ENCODE data around the gene DLX1. TPM values are rescaled to one million over a fixed set of nuclear protein-coding genes. Genes with fewer than 3 reads are reported as not detected.

The DLX1 gene
- total and polyA plus RNA-seq, 12 donors, result 0.11 to 1.4 (median 0.53) TPM; not detected in 5

GRCh38 chr2:172100080-172100934 lies 15.0 kb downstream of the DLX1 start:
- DNase-seq, result no peak
- no peak for TF ChIP-seq POLR2A (IDR thresholded peaks at IDR 0.05)
- no peak for TF ChIP-seq CTCF (IDR thresholded peaks at IDR 0.05)
- Histone ChIP-seq H3K4me1 (replicated peaks in 1 of 2) (peaks cover 30 to 60% of the 10 kb centered on the region in 2 donors), H3K4me3 (no peak overlapping the region), H3K9me3 (replicated peaks in 1 of 3) (no peaks in the 10 kb centered on the region), H3K27me3 (peaks cover 93% of the 10 kb centered on the region), H3K27ac (peak overlapping the region in 1 of 5 donors; percentile 43), H3K36me3 (replicated peaks in 1 of 2) (no peaks in the 10 kb centered on the region)
- WGBS, 4 donors, result 8 to 21% (median 11%) methylated on average over 16 to 72 of the region's 72 CpGs
- intact Hi-C loops (cut with DNase I), result loop anchor here (5.0 to 10.0 kb wide), 5 partner anchors 98 to 526 kb away; no protein-coding TSS in a partner anchor

DNA sequence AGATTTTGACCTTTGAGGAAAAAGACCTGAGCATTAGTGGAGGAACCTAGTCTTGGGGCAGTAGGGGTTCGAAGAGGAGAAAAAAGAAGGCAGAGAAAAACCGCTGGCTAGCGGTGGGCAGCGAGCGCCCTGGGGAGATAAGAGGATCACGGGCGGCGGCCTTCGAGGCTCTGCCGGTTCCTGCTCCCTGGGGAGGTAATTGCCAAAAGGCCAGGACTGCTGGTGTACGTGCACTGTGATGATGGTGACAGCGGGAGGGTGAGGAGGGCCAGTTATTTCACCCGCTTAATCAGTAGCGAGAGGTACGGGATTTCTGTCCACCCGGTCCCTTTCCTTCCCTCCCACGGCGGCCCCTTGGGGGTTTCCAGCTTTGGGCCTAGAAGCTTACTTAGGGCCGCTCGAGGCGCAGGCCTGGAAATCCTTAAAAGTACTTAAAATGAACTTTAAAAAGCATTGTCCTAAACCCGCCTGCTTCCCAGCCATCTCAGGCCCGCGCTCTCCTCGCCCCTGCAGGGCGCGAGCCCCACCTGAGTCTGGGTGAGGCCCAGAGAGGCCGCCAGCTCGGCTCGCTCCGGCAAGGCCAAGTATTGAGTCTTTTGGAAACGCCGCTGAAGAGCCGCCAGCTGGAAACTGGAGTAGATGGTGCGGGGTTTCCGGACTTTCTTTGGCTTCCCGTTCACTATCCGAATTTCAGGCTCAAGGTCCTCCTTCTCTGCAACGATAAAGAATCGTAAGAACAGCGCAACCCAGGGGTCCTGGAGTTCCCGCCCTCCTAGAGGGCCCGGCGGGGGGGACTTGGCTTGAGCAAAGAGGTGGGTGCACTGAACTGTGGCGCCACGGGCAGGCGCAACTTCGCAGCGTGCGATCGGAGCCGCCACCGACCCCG lies 15.9 kb downstream of the DLX1 start:
- Histone ChIP-seq H3K27ac (peak overlapping the region in 1 of 5 donors; percentile 43), H3K36me3 (replicated peaks in 1 of 2) (no peaks in the 10 kb centered on the region), H3K4me3 (no peak overlapping the region), H3K27me3 (peaks cover 93% of the 10 kb centered on the region), H3K9me3 (replicated peaks in 1 of 3) (no peaks in the 10 kb centered on the region), H3K4me1 (replicated peaks in 1 of 2) (peaks cover 26 to 53% of the 10 kb centered on the region in 2 donors)
- DNase-seq, result peak in 1 of 7 donors; percentile 52
- TF ChIP-seq CTCF (IDR thresholded peaks at IDR 0.05), result no peak
- TF ChIP-seq POLR2A (IDR thresholded peaks at IDR 0.05), result no peak
- intact Hi-C loops (cut with DNase I), result loop anchor here (5.0 to 10.0 kb wide), 5 partner anchors 99 to 526 kb away; no protein-coding TSS in a partner anchor
- 18 to 23% (median 22%) methylated on average over 31 to 54 of the region's 54 CpGs for WGBS, 4 donors

DNA sequence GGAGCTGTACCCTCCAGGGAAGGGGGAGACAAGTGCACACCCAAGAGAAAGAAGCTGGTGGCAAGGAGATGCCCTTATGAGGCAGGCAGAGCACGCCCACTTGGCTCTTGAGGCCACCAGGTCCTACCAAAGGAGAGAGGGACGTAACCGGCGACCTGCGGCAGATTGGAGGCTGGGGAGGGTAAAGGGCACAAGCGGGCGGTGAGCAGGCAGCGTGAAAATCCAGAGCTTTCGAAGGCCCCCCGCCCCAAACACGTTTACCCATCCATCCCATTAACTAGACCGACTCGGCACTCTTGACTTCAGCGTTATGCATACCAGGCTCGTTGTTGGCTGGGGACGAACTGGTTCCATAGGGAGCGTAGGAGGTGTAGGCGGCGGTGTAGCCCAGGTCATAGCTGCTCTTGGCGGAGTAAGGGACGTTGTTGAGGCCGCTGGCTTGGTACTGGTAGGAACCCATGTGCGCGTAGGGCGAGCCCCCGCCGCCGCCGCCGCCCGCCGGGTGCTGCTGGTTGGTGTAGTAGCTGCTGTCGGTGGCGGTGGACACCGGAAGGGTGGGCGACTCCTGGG lies 16.6 kb downstream of the DLX1 start:
- 4 to 6% (median 5%) methylated on average over 32 to 36 of the region's 36 CpGs for WGBS, 4 donors
- peak in 1 of 7 donors; percentile 52 for DNase-seq
- Histone ChIP-seq H3K36me3 (replicated peaks in 1 of 2) (no peaks in the 10 kb centered on the region), H3K27ac (peak overlapping the region in 1 of 5 donors; percentile 43), H3K9me3 (replicated peaks in 1 of 3) (no peaks in the 10 kb centered on the region), H3K4me1 (replicated peaks in 1 of 2) (peaks cover 20 to 52% of the 10 kb centered on the region in 2 donors), H3K4me3 (peak overlapping the region in 2 of 4 donors; percentile 27 to 57), H3K27me3 (peaks cover 93% of the 10 kb centered on the region)
- TF ChIP-seq CTCF (IDR thresholded peaks at IDR 0.05) (no peak), POLR2A (IDR thresholded peaks at IDR 0.05) (no peak)
- intact Hi-C loops (cut with DNase I), result loop anchor here (5.0 to 10.0 kb wide), 5 partner anchors 100 to 527 kb away; no protein-coding TSS in a partner anchor
